Central memory CD8-positive, alpha-beta T cell (primary cell): Measurements from ENCODE around the gene GPR137.

ENCODE experiments used
- ATAC-seq: fragments of 150-1000 bp; cut with Tn5 transposase; replicated peaks from 2 replicates; pipeline ENCODE4 v1.10.0; 2022; ENCODE audit warnings: mild to moderate bottlenecking, moderate FRiP score, moderate number of reproducible peaks; ENCODE audit not compliant: poor library complexity, severe bottlenecking; ENCODE audit errors: extremely low read depth
- DNase-seq, 2 donors: peaks; one replicate each; pipeline ENCODE4 v3.0.0; 2021; ENCODE audit warnings: low spot score in 2 of 2
- H3K27ac Mint-ChIP-seq: one replicate; pipeline ENCODE4 v1.8.0; 2022; ENCODE audit warnings: low read depth, mild to moderate bottlenecking, moderate library complexity, mixed read lengths
- H3K27me3 Mint-ChIP-seq: one replicate; pipeline ENCODE4 v1.8.0; 2022; ENCODE audit warnings: mixed read lengths
- H3K36me3 Mint-ChIP-seq: one replicate; pipeline ENCODE4 v1.8.0; 2022; ENCODE audit warnings: mild to moderate bottlenecking, moderate library complexity, mixed read lengths; ENCODE audit not compliant: insufficient read depth
- H3K4me1 Mint-ChIP-seq: one replicate; pipeline ENCODE4 v1.8.0; 2022; ENCODE audit warnings: mixed read lengths
- H3K4me3 Mint-ChIP-seq: one replicate; pipeline ENCODE4 v1.8.0; 2022; ENCODE audit warnings: mild to moderate bottlenecking, moderate library complexity, mixed read lengths
- H3K9me3 Mint-ChIP-seq: one replicate; pipeline ENCODE4 v1.8.0; 2022; ENCODE audit warnings: mixed read lengths

GPR137 gene

GRCh38 chr11:64252003-64252872 lies 33.4 kb upstream of the GPR137 start:
- H3K36me3 Mint-ChIP-seq: peaks cover 6% of the 10 kb centered on the region
- DNase-seq: no peak
- H3K27ac Mint-ChIP-seq: peak overlapping the region; percentile 87
- peaks cover 24% of the 10 kb centered on the region for H3K4me1 Mint-ChIP-seq
- ATAC-seq: no peak
- H3K4me3 Mint-ChIP-seq: peak overlapping the region; percentile 91
- H3K27me3 Mint-ChIP-seq: no peaks in the 10 kb centered on the region
- H3K9me3 Mint-ChIP-seq: no peaks in the 10 kb centered on the region

- Mint-ChIP-seq H3K4me3 (peak overlapping the region; percentile 91), H3K9me3 (no peaks in the 10 kb centered on the region), H3K4me1 (peaks cover 16% of the 10 kb centered on the region), H3K27ac (no peak overlapping the region), H3K36me3 (peaks cover 10% of the 10 kb centered on the region), H3K27me3 (no peaks in the 10 kb centered on the region)
- DNase-seq: no peak
- ATAC-seq: no peak
Measured at GRCh38 chr11:64253043-64253442, 32.6 kb upstream of the GPR137 start.

GRCh38 chr11:64253481-64253880 lies 32.2 kb upstream of the GPR137 start:
- Mint-ChIP-seq H3K9me3 (no peaks in the 10 kb centered on the region), H3K27me3 (no peaks in the 10 kb centered on the region), H3K4me3 (no peak overlapping the region), H3K4me1 (peaks cover 12% of the 10 kb centered on the region), H3K27ac (no peak overlapping the region), H3K36me3 (peaks cover 10% of the 10 kb centered on the region)
- DNase-seq (no peak), ATAC-seq (no peak)

GRCh38 chr11:64254326-64254725 lies 31.3 kb upstream of the GPR137 start:
- H3K9me3 Mint-ChIP-seq: no peaks in the 10 kb centered on the region
- H3K27me3 Mint-ChIP-seq: no peaks in the 10 kb centered on the region
- DNase-seq (no peak), ATAC-seq (no peak)
- no peak overlapping the region for H3K4me3 Mint-ChIP-seq
- no peak overlapping the region for H3K27ac Mint-ChIP-seq
- H3K4me1 Mint-ChIP-seq: peaks cover 13% of the 10 kb centered on the region
- peaks cover 12% of the 10 kb centered on the region for H3K36me3 Mint-ChIP-seq

GRCh38 chr11:64255135-64256128 lies 30.2 kb upstream of the GPR137 start:
- H3K9me3 Mint-ChIP-seq: no peaks in the 10 kb centered on the region
- H3K4me1 Mint-ChIP-seq: peaks cover 23% of the 10 kb centered on the region
- H3K27ac Mint-ChIP-seq: no peak overlapping the region
- H3K4me3 Mint-ChIP-seq: no peak overlapping the region
- ATAC-seq: no peak
- no peak for DNase-seq
- H3K27me3 Mint-ChIP-seq: no peaks in the 10 kb centered on the region
- H3K36me3 Mint-ChIP-seq: peaks cover 15% of the 10 kb centered on the region

GRCh38 chr11:64256300-64256699 lies 29.3 kb upstream of the GPR137 start:
- no peaks in the 10 kb centered on the region for H3K9me3 Mint-ChIP-seq
- H3K36me3 Mint-ChIP-seq: peaks cover 13% of the 10 kb centered on the region
- no peaks in the 10 kb centered on the region for H3K27me3 Mint-ChIP-seq
- no peak overlapping the region for H3K27ac Mint-ChIP-seq
- H3K4me3 Mint-ChIP-seq: no peak overlapping the region
- DNase-seq: no peak
- H3K4me1 Mint-ChIP-seq: peaks cover 23% of the 10 kb centered on the region
- no peak for ATAC-seq

GRCh38 chr11:64258356-64258755 lies 27.3 kb upstream of the GPR137 start:
- H3K9me3 Mint-ChIP-seq: no peaks in the 10 kb centered on the region
- H3K4me1 Mint-ChIP-seq: peaks cover 15% of the 10 kb centered on the region
- no peaks in the 10 kb centered on the region for H3K27me3 Mint-ChIP-seq
- no peak overlapping the region for H3K4me3 Mint-ChIP-seq
- no peak overlapping the region for H3K27ac Mint-ChIP-seq
- H3K36me3 Mint-ChIP-seq: peaks cover 11% of the 10 kb centered on the region
- DNase-seq (no peak), ATAC-seq (no peak)

- no peak overlapping the region for H3K27ac Mint-ChIP-seq
Measured at GRCh38 chr11:64258946-64259532, 26.6 kb upstream of the GPR137 start.

GRCh38 chr11:64259533-64260067 lies 26.0 kb upstream of the GPR137 start:
- no peaks in the 10 kb centered on the region for H3K27me3 Mint-ChIP-seq
- H3K9me3 Mint-ChIP-seq: no peaks in the 10 kb centered on the region
- peaks cover 11% of the 10 kb centered on the region for H3K36me3 Mint-ChIP-seq
- peaks cover 11% of the 10 kb centered on the region for H3K4me1 Mint-ChIP-seq
- DNase-seq (no peak), ATAC-seq (no peak)
- H3K4me3 Mint-ChIP-seq: no peak overlapping the region
- H3K27ac Mint-ChIP-seq: peak overlapping the region; percentile 47

More at GRCh38 chr11:64258946-64259532, 26.6 kb upstream of the GPR137 start:
- Mint-ChIP-seq H3K4me1 (peaks cover 11% of the 10 kb centered on the region), H3K36me3 (peaks cover 11% of the 10 kb centered on the region), H3K27me3 (no peaks in the 10 kb centered on the region), H3K4me3 (no peak overlapping the region), H3K9me3 (no peaks in the 10 kb centered on the region)
- ATAC-seq (no peak), DNase-seq (no peak)

GRCh38 chr11:64260147-64260708 lies 25.4 kb upstream of the GPR137 start:
- peak overlapping the region; percentile 47 for H3K27ac Mint-ChIP-seq
- no peak for ATAC-seq

GRCh38 chr11:64261556-64262080 lies 24.0 kb upstream of the GPR137 start:
- Mint-ChIP-seq H3K27ac (no peak overlapping the region), H3K27me3 (no peaks in the 10 kb centered on the region), H3K4me1 (peaks cover 11% of the 10 kb centered on the region), H3K4me3 (no peak overlapping the region), H3K36me3 (peaks cover 13% of the 10 kb centered on the region), H3K9me3 (no peaks in the 10 kb centered on the region)
- DNase-seq (no peak), ATAC-seq (no peak)

More at GRCh38 chr11:64260147-64260708, 25.4 kb upstream of the GPR137 start:
- no peaks in the 10 kb centered on the region for H3K27me3 Mint-ChIP-seq
- H3K9me3 Mint-ChIP-seq: no peaks in the 10 kb centered on the region
- H3K4me1 Mint-ChIP-seq: peaks cover 11% of the 10 kb centered on the region
- DNase-seq: no peak
- H3K4me3 Mint-ChIP-seq: no peak overlapping the region
- H3K36me3 Mint-ChIP-seq: peaks cover 11% of the 10 kb centered on the region
